Keratinocyte (primary cell): ENCODE results near the gene SNX8. TPM values are rescaled to one million over a fixed set of nuclear protein-coding genes. Genes with fewer than 3 reads are reported as not detected.

Experiments
- DNase-seq: peaks from one replicate; pipeline ENCODE4 v3.0.0-alpha.2; 2011; ENCODE audit warnings: low read depth, missing footprints, low spot score
- FAIRE-seq: peaks from 2 replicates; lab custom pipeline; 2011; peaks lifted over from hg19 to GRCh38; lab: Jason Lieb, UNC
- H2AFZ ChIP-seq: 2 replicates; pipeline ENCODE4 v1.6.0; 2012; ENCODE audit warnings: low read length, control low read depth, inconsistent platforms; ENCODE audit not compliant: control insufficient read depth
- H3K27ac ChIP-seq: 2 replicates; pipeline ENCODE4 v1.5.1; 2011; ENCODE audit warnings: low read length; ENCODE audit not compliant: control insufficient read depth, insufficient read depth
- H3K27me3 ChIP-seq: 3 replicates; pipeline ENCODE4 v1.6.0; 2011; ENCODE audit warnings: low read length; ENCODE audit not compliant: control insufficient read depth, insufficient read depth; ENCODE audit errors: extremely low read depth
- H3K36me3 ChIP-seq, 2 experiments: 2 replicates in 1 of 2; 3 replicates in 1 of 2; pipeline ENCODE4 v1.5.1; 2011; ENCODE audit warnings: low read length in 2 of 2, mild to moderate bottlenecking in 1 of 2; ENCODE audit not compliant: control insufficient read depth in 2 of 2, insufficient read depth in 2 of 2; ENCODE audit errors: extremely low read depth in 1 of 2
- H3K4me1 ChIP-seq: 3 replicates; pipeline ENCODE4 v1.5.1; 2011; ENCODE audit warnings: low read length; ENCODE audit not compliant: control insufficient read depth, insufficient read depth; ENCODE audit errors: extremely low read depth
- H3K4me2 ChIP-seq: 3 replicates; pipeline ENCODE4 v1.6.0; 2011; ENCODE audit warnings: low read depth, low read length; ENCODE audit not compliant: control insufficient read depth, insufficient read depth; ENCODE audit errors: extremely low read depth
- H3K4me3 ChIP-seq, 3 experiments: fragments of 200-600 bp in 1 of 3; sonication (generic) in 1 of 3; 2 replicates in 2 of 3; 3 replicates in 1 of 3; pipeline ENCODE4 v1.5.1; 2011 to 2016; ENCODE audit warnings: low read length in 3 of 3, mild to moderate bottlenecking in 3 of 3, control low read depth in 2 of 3, inconsistent platforms in 1 of 3, low read depth in 1 of 3, mixed read lengths in 1 of 3, mixed run types in 1 of 3, moderate library complexity in 1 of 3; ENCODE audit not compliant: control insufficient read depth in 2 of 3, insufficient read depth in 2 of 3; ENCODE audit errors: extremely low read depth in 1 of 3
- H3K79me2 ChIP-seq: 2 replicates; pipeline ENCODE4 v1.6.0; 2012; ENCODE audit warnings: low read length; ENCODE audit not compliant: control insufficient read depth, insufficient read depth
- H3K9ac ChIP-seq: 3 replicates; pipeline ENCODE4 v1.6.0; 2011; ENCODE audit warnings: low read length; ENCODE audit not compliant: control insufficient read depth, insufficient read depth; ENCODE audit errors: extremely low read depth
- H3K9me1 ChIP-seq: 3 replicates; pipeline ENCODE4 v1.6.0; 2011; ENCODE audit warnings: low read length; ENCODE audit not compliant: control insufficient read depth, insufficient read depth; ENCODE audit errors: extremely low read depth
- H3K9me3 ChIP-seq: 2 replicates; pipeline ENCODE4 v1.5.1; 2012; ENCODE audit warnings: low read depth, low read length; ENCODE audit not compliant: control insufficient read depth
- H4K20me1 ChIP-seq: 3 replicates; pipeline ENCODE4 v1.6.0; 2011; ENCODE audit warnings: low read length; ENCODE audit not compliant: control insufficient read depth, insufficient read depth; ENCODE audit errors: extremely low read depth
- CTCF ChIP-seq, 3 experiments: IDR thresholded peaks in 1 of 3; conservative IDR thresholded peaks in 1 of 3; optimal IDR thresholded peaks in 1 of 3; 2 replicates in 2 of 3; 3 replicates in 1 of 3; pipeline versions ENCODE3 to v1.5.1; 2011; ENCODE audit warnings: low read length in 3 of 3, mild to moderate bottlenecking in 3 of 3, moderate library complexity in 2 of 3, control low read depth in 1 of 3, inconsistent platforms in 1 of 3; ENCODE audit not compliant: insufficient read depth in 2 of 3; ENCODE audit errors: extremely low read depth in 1 of 3
- EZH2 ChIP-seq: IDR thresholded peaks from one replicate; pipeline ENCODE4 v1.6.1; 2012; ENCODE audit warnings: inconsistent platforms, mild to moderate bottlenecking, low read length, moderate library complexity
- dilution Hi-C: fragments of 300-500 bp; cut with MboI; formaldehyde crosslinking; loops from one replicate; pipeline ENCODE4 v1.7.0; 2020; ENCODE audit warnings: low sequenced_read_pairs; ENCODE audit not compliant: extremely low pct_ligation_motif_present
- polyA plus RNA-seq, 5 experiments: library from polyadenylated mRNA; depleted of rRNA in 3 of 5; stranded (reverse) in 3 of 5; stranded (forward) in 1 of 5; unstranded in 1 of 5; fragments of >200 nt; gene quantifications; 1 replicate in 1 of 5; 2 replicates in 3 of 5; 3 replicates in 1 of 5; pipeline versions ENCODE4 v1.2.1 to v1.2.3, GENCODE V29; 2011 to 2012; ENCODE audit warnings: missing spikeins in 2 of 5, low read depth in 1 of 5, low replicate concordance in 1 of 5

The SNX8 gene
- polyA plus RNA-seq, 1 donor (not counting 4 experiments of a cell fraction or from before 2014, with no cell fraction given): 24.2 TPM

- dilution Hi-C loops: no loop called here
- no peak for DNase-seq
These were observed 40.9 kb upstream of the SNX8 start for GRCh38 chr7:2354939-2355704.

GRCh38 chr7:2354186-2354938, 40.1 kb upstream of the SNX8 start, which contains the start of gene EIF3B:
TSS of gene EIF3B (plus strand) at chr7:2354827. CDS start at chr7:2354922, 95 bp downstream.
- Histone ChIP-seq H3K27ac (peak within 1 kb of the TSS; percentile 100), H3K4me3 (peak within 1 kb of the TSS; percentile 83 to 86 (median 84)), H3K4me2 (peak within 1 kb of the TSS; percentile 97), H3K79me2 (peaks cover 52% of the 10 kb centered on the region), H2AFZ (peak within 1 kb of the TSS; percentile 97), H3K9me1 (no peaks in the 10 kb centered on the region), H3K9ac (peak within 1 kb of the TSS; percentile 100), H3K4me1 (peaks cover 20% of the 10 kb centered on the region), H3K27me3 (no peaks in the 10 kb centered on the region), H3K36me3 (peaks cover 8 to 27% of the 10 kb centered on the region in 2 experiments), H4K20me1 (peaks cover 15% of the 10 kb centered on the region), H3K9me3 (no peaks in the 10 kb centered on the region)
- dilution Hi-C loops: no loop called here
- FAIRE-seq: peak; percentile 55
- DNase-seq: peak; percentile 73
- TF ChIP-seq CTCF (optimal IDR thresholded peaks at IDR 0.05 in 1 of 3, IDR thresholded peaks at IDR 0.05 in 1 of 3, conservative IDR thresholded peaks at IDR 0.05 in 1 of 3; ENCODE audit: extremely low read depth in 1 of 3, insufficient read depth in 2 of 3, low read length in 3 of 3) (no peak), EZH2 (no peak)

More at GRCh38 chr7:2354939-2355704, 40.9 kb upstream of the SNX8 start:
- peaks cover 8 to 33% of the 10 kb centered on the region in 2 experiments for H3K36me3 ChIP-seq
- H3K27me3 ChIP-seq: no peaks in the 10 kb centered on the region
- peaks cover 59% of the 10 kb centered on the region for H3K79me2 ChIP-seq
- H3K4me1 ChIP-seq: peaks cover 23% of the 10 kb centered on the region
- no peak overlapping the region for H2AFZ ChIP-seq
- TF ChIP-seq EZH2: no peak
- no peak for TF ChIP-seq CTCF (optimal IDR thresholded peaks at IDR 0.05 in 1 of 3, IDR thresholded peaks at IDR 0.05 in 1 of 3, conservative IDR thresholded peaks at IDR 0.05 in 1 of 3; ENCODE audit: extremely low read depth in 1 of 3, insufficient read depth in 2 of 3, low read length in 3 of 3)
- H3K27ac ChIP-seq: peak overlapping the region; percentile 100
- FAIRE-seq: no peak
- peak overlapping the region; percentile 83 to 86 (median 84) for H3K4me3 ChIP-seq
- no peaks in the 10 kb centered on the region for H3K9me1 ChIP-seq
- H4K20me1 ChIP-seq: peaks cover 22% of the 10 kb centered on the region
- peak overlapping the region; percentile 100 for H3K9ac ChIP-seq
- peak overlapping the region; percentile 97 for H3K4me2 ChIP-seq
- no peaks in the 10 kb centered on the region for H3K9me3 ChIP-seq
